Breast epithelium (tissue), 3 donors: ENCODE data around the gene UGT1A4.

Source experiments
- POLR2A ChIP-seq: fragments of 450-650 bp; IDR thresholded peaks from one replicate; pipeline ENCODE4 v1.6.1; 2016; ENCODE audit warnings: antibody characterized with exemption, mild to moderate bottlenecking, moderate library complexity
- POLR2AphosphoS5 ChIP-seq, 3 donors: sonication (generic); formaldehyde crosslinking; IDR thresholded peaks; one replicate each; pipeline ENCODE4 v1.6.1; 2017; ENCODE audit warnings: antibody characterized with exemption in 3 of 3
- TF ChIP-seq, protein P1 (sequence below), 3 donors: fragments of 450-650 bp; IDR thresholded peaks; one replicate each; pipeline ENCODE4 v1.5.1; 2016 to 2017; ENCODE audit warnings: antibody characterized with exemption in 3 of 3, mild to moderate bottlenecking in 3 of 3, moderate library complexity in 3 of 3

GRCh38 chr2:233756429-233757081, 38.0 kb downstream of the UGT1A4 start:
- TF ChIP-seq, protein P1, sequence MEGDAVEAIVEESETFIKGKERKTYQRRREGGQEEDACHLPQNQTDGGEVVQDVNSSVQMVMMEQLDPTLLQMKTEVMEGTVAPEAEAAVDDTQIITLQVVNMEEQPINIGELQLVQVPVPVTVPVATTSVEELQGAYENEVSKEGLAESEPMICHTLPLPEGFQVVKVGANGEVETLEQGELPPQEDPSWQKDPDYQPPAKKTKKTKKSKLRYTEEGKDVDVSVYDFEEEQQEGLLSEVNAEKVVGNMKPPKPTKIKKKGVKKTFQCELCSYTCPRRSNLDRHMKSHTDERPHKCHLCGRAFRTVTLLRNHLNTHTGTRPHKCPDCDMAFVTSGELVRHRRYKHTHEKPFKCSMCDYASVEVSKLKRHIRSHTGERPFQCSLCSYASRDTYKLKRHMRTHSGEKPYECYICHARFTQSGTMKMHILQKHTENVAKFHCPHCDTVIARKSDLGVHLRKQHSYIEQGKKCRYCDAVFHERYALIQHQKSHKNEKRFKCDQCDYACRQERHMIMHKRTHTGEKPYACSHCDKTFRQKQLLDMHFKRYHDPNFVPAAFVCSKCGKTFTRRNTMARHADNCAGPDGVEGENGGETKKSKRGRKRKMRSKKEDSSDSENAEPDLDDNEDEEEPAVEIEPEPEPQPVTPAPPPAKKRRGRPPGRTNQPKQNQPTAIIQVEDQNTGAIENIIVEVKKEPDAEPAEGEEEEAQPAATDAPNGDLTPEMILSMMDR (IDR thresholded peaks at IDR 0.05), result no peak
- TF ChIP-seq POLR2A, result no peak
- TF ChIP-seq POLR2AphosphoS5 (IDR thresholded peaks at IDR 0.05), result no peak
